Erythroblast (primary cell): ENCODE data around the gene SLC9C2.

Experiments
- GATA1 ChIP-seq: IDR thresholded peaks from 2 replicates; pipeline ENCODE4 v1.6.1; 2011; ENCODE audit warnings: low read depth, mild to moderate bottlenecking, control low read depth, low read length, moderate library complexity
- POLR2A ChIP-seq: IDR thresholded peaks from 2 replicates; pipeline ENCODE4 v1.6.1; 2011; ENCODE audit warnings: mild to moderate bottlenecking, low read length

DNA sequence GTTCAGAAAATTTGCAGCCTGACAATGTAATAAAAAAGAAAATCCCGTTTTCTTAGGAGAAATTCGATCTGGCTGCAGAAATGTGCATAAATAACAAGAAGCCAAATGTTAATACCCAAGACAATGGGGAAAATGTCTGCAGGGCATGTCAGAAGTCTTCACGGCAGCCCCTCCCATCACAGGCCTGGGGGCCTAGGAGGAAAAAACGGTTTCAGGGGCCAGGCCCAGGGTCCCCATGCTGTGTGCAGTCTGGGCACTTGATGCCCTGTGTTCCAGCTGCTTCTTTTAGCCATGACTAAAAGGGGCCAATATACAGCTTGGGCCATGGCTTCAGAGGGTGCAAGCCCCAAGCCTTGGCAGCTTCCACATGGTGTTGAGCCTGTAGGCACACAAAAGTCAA is 132.3 kb downstream of the SLC9C2 start:
- TF ChIP-seq POLR2A (no peak), GATA1 (no peak)
